ENCODE measurements around the gene NCK2. TPM values are rescaled to one million over a fixed set of nuclear protein-coding genes. Genes with fewer than 3 reads are reported as not detected.

The NCK2 gene
- total RNA-seq, 4 donors from 2014 or later: 46.0 to 62.6 (median 55.3) TPM

- Histone ChIP-seq H3K27me3 (no peaks in the 10 kb centered on the region), H3K36me3 (no peaks in the 10 kb centered on the region), H3K4me3 (replicated peaks in 1 of 3) (no peak overlapping the region), H3K4me1 (peaks cover 48 to 50% of the 10 kb centered on the region in 2 donors), H3K9me3 (no peaks in the 10 kb centered on the region), H3K27ac (no peak overlapping the region)
- intact Hi-C loops (cut with DNase I): no loop called here
- TF ChIP-seq POLR2A (IDR thresholded peaks at IDR 0.05): no peak
- TF ChIP-seq CTCF (IDR thresholded peaks at IDR 0.05): no peak
- no peak for DNase-seq
- whole genome bisulfite sequencing, 2 donors: 90 to 94% methylated on average over 8 of the region's 8 CpGs
Observed at GRCh38 chr2:105808423-105809096, 63.8 kb downstream of the NCK2 start.

- Histone ChIP-seq H3K36me3 (no peaks in the 10 kb centered on the region), H3K27me3 (no peaks in the 10 kb centered on the region), H3K9me3 (no peaks in the 10 kb centered on the region), H3K4me1 (peaks cover 47 to 50% of the 10 kb centered on the region in 2 donors), H3K4me3 (replicated peaks in 1 of 3) (no peak overlapping the region), H3K27ac (no peak overlapping the region)
- 84 to 99% methylated on average over 4 of the region's 4 CpGs for WGBS, 2 donors
- TF ChIP-seq CTCF (IDR thresholded peaks at IDR 0.05) (no peak), POLR2A (IDR thresholded peaks at IDR 0.05) (no peak)
- intact Hi-C loops (cut with DNase I): no loop called here
- DNase-seq: no peak
Observed at GRCh38 chr2:105809097-105809473, 64.4 kb downstream of the NCK2 start.

GRCh38 chr2:105809723-105810122 is 65.0 kb downstream of the NCK2 start:
- peaks cover 40 to 51% of the 10 kb centered on the region in 2 donors for H3K4me1 ChIP-seq
- H3K9me3 ChIP-seq: no peaks in the 10 kb centered on the region
- WGBS, 2 donors: 91% methylated on average over 3 of the region's 3 CpGs
- intact Hi-C loops (cut with DNase I): no loop called here
- no peak overlapping the region for H3K27ac ChIP-seq
- DNase-seq: no peak
- no peaks in the 10 kb centered on the region for H3K27me3 ChIP-seq
- no peaks in the 10 kb centered on the region for H3K36me3 ChIP-seq
- no peak for TF ChIP-seq POLR2A (IDR thresholded peaks at IDR 0.05)
- TF ChIP-seq CTCF (IDR thresholded peaks at IDR 0.05): no peak
- H3K4me3 ChIP-seq (replicated peaks in 1 of 3): no peak overlapping the region

GRCh38 chr2:105812180-105813044 is 67.7 kb downstream of the NCK2 start:
- WGBS, 2 donors: 38 to 41% methylated on average over 12 of the region's 12 CpGs
- H3K36me3 ChIP-seq: no peaks in the 10 kb centered on the region
- no peaks in the 10 kb centered on the region for H3K27me3 ChIP-seq
- DNase-seq: peak; percentile 88 to 89
- H3K27ac ChIP-seq: peak overlapping the region; percentile 69 to 81 (median 73)
- peaks cover 42 to 57% of the 10 kb centered on the region in 2 donors for H3K4me1 ChIP-seq
- TF ChIP-seq CTCF (IDR thresholded peaks at IDR 0.05): peak in 1 of 6 experiments; percentile 26
- TF ChIP-seq POLR2A (IDR thresholded peaks at IDR 0.05): no peak
- H3K4me3 ChIP-seq (replicated peaks in 1 of 3): no peak overlapping the region
- no peaks in the 10 kb centered on the region for H3K9me3 ChIP-seq
- intact Hi-C loops (cut with DNase I): no loop called here

GRCh38 chr2:105813045-105813315 is 68.3 kb downstream of the NCK2 start:
- Histone ChIP-seq H3K27me3 (no peaks in the 10 kb centered on the region), H3K27ac (peak overlapping the region; percentile 55 to 73 (median 69)), H3K4me1 (peaks cover 42 to 57% of the 10 kb centered on the region in 2 donors), H3K4me3 (replicated peaks in 1 of 3) (no peak overlapping the region), H3K36me3 (no peaks in the 10 kb centered on the region), H3K9me3 (no peaks in the 10 kb centered on the region)
- DNase-seq: no peak
- intact Hi-C loops (cut with DNase I): no loop called here
- no peak for TF ChIP-seq POLR2A (IDR thresholded peaks at IDR 0.05)
- TF ChIP-seq CTCF (IDR thresholded peaks at IDR 0.05): no peak
- WGBS, 2 donors: 84 to 92% methylated on average over 4 of the region's 4 CpGs

Measured in thyroid gland (tissue), 4 donors.